IPS-15b (cell line): ENCODE results near the gene FBXL14.

ENCODE experiments used
- H3K27me3 ChIP-seq: one replicate; pipeline ENCODE4 v1.6.1; 2013; ENCODE audit warnings: low read length; ENCODE audit not compliant: control insufficient read depth, insufficient read depth
- H3K36me3 ChIP-seq: one replicate; pipeline ENCODE4 v1.6.1; 2013; ENCODE audit warnings: low read length; ENCODE audit not compliant: control insufficient read depth, insufficient read depth
- H3K4me1 ChIP-seq: one replicate; pipeline ENCODE4 v1.6.1; 2013; ENCODE audit warnings: mild to moderate bottlenecking, low read length; ENCODE audit not compliant: control insufficient read depth, insufficient read depth
- H3K4me3 ChIP-seq: one replicate; pipeline ENCODE4 v1.5.1; 2013; ENCODE audit warnings: low read depth, low read length
- H3K9ac ChIP-seq: one replicate; pipeline ENCODE4 v1.6.1; 2013; ENCODE audit warnings: low read depth, mild to moderate bottlenecking, low read length
- H3K9me3 ChIP-seq: one replicate; pipeline ENCODE4 v1.6.1; 2013; ENCODE audit warnings: mild to moderate bottlenecking, low read length; ENCODE audit not compliant: control insufficient read depth, insufficient read depth

The FBXL14 gene

DNA sequence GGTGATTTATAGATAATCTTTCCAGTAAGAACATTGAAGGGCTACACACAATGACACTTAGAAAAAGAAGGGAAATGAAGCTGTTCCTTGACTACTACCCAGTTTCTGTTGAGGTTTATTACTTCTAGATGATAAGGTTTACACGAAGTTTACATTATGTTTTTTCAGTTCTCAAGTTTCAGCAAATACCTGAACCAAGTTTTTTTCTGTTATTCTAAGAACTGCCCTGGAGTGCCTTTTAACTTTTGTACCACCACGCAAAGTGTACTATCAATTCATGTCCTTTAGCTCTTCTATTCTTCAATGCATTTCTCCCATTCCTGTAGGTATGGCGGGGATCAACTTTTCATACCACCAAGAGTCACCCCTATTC is 5.8 kb downstream of the FBXL14 start:
- Histone ChIP-seq H3K4me3 (no peak overlapping the region), H3K4me1 (peaks cover 42% of the 10 kb centered on the region), H3K9ac (no peak overlapping the region), H3K27me3 (peaks cover 71% of the 10 kb centered on the region), H3K9me3 (no peaks in the 10 kb centered on the region), H3K36me3 (no peaks in the 10 kb centered on the region)

DNA sequence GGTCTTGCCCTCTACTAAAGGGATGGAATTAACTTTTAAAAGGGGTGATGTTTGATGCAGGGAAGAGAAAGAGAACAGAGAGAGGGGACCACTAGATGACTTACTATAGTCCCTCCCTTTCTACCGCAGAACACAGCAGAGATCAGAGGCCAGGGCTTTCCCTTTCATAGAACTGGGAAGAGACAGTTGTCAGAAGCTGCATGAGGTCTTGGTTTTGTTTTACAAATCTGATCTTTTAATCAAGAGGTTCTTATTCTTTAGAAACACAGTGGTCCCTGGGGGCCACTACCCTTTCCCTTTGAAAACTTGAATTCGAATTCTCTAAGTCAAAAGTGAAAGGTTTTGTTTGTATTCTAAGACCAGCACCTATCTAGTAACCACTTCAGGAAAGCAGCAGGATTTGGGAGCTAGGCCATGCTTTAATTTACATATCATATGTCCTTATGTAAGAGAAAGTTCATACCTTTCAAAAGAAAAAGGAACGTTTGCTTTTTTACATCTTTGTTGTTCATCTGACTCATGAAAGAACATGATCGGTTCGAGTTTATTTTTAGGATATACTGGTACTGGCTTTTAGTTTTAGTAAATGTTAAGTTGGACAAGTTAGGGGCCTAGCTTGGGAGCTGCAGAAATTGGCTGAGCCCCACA is 6.3 kb downstream of the FBXL14 start:
- Histone ChIP-seq H3K4me3 (no peak overlapping the region), H3K4me1 (peaks cover 42% of the 10 kb centered on the region), H3K36me3 (no peaks in the 10 kb centered on the region), H3K27me3 (peaks cover 66% of the 10 kb centered on the region), H3K9ac (no peak overlapping the region), H3K9me3 (no peaks in the 10 kb centered on the region)

DNA sequence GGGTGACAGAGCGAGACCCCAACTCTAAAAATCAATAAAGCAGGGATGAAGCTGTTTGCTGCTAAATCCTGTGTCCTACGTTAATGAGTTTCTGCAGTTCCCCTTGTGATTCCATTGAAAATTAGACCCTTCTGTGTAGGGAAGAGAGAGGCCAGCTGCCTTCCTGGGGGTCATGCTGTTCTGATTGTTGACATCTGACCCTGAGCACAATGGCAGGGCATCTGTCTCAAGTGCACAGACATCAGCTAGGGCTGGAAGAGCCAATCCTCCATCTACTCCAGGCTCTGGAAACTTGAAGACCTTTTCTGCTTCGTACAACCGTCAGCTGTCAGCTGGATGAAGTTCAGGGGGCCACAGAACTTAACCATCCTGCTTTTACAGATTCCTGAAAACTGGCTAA is 10.1 kb downstream of the FBXL14 start:
- no peak overlapping the region for H3K9ac ChIP-seq
- H3K36me3 ChIP-seq: no peaks in the 10 kb centered on the region
- H3K4me3 ChIP-seq: no peak overlapping the region
- H3K4me1 ChIP-seq: peaks cover 14% of the 10 kb centered on the region
- no peaks in the 10 kb centered on the region for H3K9me3 ChIP-seq
- peaks cover 40% of the 10 kb centered on the region for H3K27me3 ChIP-seq

DNA sequence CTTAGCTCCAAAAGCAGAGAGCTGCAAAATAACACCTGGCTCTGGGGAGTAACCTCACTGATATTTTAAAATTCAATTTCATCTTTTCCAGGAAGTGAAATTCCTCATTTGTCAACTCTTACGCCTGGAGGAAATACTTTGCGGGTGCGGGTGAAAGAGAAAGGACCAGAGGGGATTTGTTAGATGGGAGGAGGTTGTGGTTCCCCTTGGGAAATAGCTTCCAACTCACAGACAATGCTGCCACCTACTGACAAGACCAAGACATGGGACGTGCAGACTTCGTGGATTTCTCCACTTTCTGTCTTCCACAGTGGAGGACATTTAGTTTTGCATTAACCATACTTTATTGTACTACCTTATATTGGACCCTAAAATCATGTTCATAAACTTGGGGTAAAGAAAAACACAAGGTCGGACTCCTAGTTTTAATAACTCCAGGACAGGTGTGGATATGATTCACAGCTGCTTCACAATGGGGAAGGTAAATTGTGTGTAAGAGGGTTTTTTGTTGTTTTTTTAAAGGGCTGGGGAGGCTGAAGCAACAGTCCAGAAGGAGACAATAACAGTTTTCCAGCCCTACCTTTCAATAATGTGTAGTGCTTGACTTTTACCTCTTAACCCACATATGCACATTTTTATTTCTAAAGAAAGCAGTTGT is 10.8 kb downstream of the FBXL14 start:
- peaks cover 11% of the 10 kb centered on the region for H3K4me1 ChIP-seq
- no peaks in the 10 kb centered on the region for H3K9me3 ChIP-seq
- H3K9ac ChIP-seq: no peak overlapping the region
- no peak overlapping the region for H3K4me3 ChIP-seq
- peaks cover 34% of the 10 kb centered on the region for H3K27me3 ChIP-seq
- no peaks in the 10 kb centered on the region for H3K36me3 ChIP-seq

DNA sequence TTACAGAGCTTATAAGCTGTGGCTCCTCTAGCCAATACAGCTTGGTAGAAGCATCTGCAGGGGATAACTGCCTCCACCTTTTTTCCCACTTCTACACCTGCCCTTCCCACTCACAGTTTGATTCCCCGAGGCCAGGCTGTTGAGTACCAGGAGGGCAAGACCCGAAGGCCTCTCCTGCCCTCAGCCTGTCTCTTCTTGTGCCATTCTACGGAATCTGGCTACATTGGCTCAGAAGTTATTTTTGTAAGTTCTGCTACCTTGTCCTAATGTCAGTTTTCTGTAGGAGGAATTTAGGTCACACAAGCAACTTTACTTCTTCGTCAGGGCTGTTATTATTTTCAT is 11.7 kb downstream of the FBXL14 start:
- peaks cover 5% of the 10 kb centered on the region for H3K4me1 ChIP-seq
- no peaks in the 10 kb centered on the region for H3K9me3 ChIP-seq
- no peak overlapping the region for H3K9ac ChIP-seq
- H3K4me3 ChIP-seq: no peak overlapping the region
- H3K36me3 ChIP-seq: no peaks in the 10 kb centered on the region
- H3K27me3 ChIP-seq: peaks cover 30% of the 10 kb centered on the region

DNA sequence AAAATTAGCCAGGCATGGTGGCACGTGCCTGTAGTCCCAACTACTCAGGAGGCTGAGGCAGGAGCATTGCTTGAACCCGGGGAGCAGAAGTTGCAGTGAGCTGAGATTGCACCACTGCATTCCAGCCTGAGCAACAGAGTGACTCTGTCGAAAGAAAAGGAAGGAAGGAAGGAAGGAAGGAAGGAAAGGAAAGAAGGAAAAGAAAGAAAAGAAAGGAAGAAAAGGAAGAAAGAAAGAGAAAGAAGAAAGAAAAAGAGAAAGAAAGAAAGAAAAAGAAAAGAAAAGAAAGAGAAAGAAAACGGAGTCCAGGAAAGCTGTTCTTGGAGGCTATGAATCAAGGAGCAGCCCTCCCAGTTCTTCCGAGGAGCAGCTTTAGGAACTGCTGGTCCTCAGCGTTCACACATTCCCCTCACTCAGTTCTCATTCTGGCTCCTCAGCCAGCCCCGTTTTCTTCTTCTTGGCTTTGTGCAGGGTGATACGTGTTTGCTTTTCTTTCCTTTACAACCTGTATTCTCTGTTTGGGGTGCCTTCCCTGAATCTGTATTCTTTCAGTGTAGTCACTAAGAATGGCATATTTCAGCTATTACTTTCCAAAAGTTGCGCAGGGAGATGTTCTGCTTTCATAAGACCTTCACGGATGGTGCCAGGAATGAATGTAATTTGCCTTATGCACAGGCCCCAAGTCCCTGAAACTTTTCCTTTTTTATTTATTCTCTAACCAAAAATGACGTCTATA is 12.2 kb downstream of the FBXL14 start:
- Histone ChIP-seq H3K4me1 (no peaks in the 10 kb centered on the region), H3K9ac (no peak overlapping the region), H3K4me3 (no peak overlapping the region), H3K9me3 (no peaks in the 10 kb centered on the region), H3K27me3 (peaks cover 27% of the 10 kb centered on the region), H3K36me3 (no peaks in the 10 kb centered on the region)

DNA sequence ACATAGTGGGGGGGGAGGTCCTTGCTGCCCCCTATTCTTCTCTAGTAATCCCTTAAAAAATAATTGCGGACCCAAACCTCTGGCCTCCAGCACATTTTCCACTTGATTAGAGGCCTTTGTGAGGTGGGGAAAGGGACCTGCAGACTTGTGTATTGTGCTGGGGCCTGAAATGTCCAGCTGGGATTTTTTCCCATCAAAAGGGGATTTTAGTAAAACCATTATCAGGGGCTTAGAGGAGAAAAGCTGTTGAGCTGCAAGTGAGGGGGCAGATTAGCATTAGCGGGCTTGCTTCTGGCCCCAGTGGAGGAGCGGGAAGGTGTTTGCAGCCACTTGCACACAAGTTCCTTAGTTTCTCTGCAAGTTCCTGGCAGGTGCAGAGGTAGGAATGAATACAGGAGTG is 13.9 kb downstream of the FBXL14 start:
- no peaks in the 10 kb centered on the region for H3K4me1 ChIP-seq
- no peak overlapping the region for H3K4me3 ChIP-seq
- H3K9me3 ChIP-seq: no peaks in the 10 kb centered on the region
- no peak overlapping the region for H3K9ac ChIP-seq
- H3K27me3 ChIP-seq: peaks cover 14% of the 10 kb centered on the region
- no peaks in the 10 kb centered on the region for H3K36me3 ChIP-seq

DNA sequence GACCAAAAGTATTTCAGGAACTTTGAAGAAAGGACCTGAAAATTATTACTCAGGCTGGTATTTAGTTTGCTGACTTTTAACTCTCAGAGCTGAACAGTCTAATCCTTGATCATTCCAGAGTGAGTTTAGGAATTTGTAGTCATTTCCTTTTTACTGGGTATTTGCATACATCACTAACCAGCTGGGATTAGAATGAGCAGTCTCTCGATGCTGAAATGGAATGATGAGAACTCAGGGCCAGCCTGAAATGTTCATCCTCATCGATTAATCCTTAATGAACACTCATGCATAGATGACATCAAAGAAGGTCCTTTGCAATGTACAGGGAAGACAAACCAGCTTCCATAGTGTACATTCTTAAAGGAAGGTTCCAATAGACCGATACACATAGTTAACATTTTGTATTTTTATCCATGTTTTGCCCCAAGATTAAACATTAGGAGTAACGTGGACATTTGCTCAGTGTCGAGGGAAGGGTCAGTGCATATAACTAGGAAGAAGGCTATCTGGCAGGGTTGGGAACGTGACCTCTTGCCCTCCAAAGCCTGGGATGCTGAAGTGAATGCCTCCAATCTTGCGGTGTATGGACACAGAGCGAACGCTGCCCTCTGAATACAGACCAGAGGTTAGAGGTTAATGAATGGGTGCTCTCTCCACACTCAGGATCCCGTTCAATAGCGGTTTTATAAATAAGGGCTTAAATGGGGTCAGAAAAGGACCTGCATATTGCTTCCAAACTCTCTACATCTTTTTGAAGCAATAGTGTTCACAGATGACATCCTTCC is 14.5 kb downstream of the FBXL14 start:
- Histone ChIP-seq H3K4me3 (no peak overlapping the region), H3K4me1 (no peaks in the 10 kb centered on the region), H3K27me3 (peaks cover 12% of the 10 kb centered on the region), H3K36me3 (no peaks in the 10 kb centered on the region), H3K9me3 (no peaks in the 10 kb centered on the region), H3K9ac (no peak overlapping the region)

DNA sequence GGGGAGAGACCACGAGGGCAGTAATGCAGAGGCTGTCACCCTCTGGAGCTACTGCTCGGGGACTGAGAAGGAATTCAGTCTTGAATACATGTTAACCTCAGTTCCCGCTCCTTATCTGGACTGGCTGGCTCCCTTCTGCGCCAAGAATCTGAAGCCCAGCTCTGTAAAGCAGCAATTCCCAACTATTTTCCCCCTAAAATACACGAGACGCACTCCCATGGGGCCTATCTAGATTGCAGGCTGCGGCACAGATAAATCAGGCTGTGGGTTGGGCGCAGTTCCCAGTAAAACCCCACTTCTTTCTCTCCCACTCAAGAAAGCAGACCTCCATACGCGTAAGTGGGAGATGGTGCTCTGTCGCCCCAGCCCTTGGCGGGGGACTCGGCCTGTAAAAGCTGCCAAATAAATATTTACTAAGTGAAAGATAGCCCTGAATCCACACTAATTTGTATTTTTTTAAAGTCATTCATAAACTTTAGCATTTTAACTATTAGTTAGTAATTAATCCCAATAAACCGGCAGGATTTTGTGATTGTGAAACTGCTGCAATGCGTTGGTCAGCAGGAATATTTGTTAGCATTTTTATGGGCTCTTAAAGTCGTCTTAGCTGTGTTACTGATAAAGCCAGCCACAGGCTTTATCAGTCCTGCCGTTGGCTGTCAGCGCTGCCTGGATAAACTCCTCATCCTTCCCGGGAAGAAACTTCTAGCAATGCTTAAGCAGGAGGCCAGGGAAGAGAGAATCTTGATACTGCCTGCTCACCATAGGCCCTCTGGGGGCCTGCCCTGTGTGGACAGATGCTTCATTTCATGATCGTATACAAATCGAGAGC is 17.8 kb downstream of the FBXL14 start:
- no peaks in the 10 kb centered on the region for H3K27me3 ChIP-seq

DNA sequence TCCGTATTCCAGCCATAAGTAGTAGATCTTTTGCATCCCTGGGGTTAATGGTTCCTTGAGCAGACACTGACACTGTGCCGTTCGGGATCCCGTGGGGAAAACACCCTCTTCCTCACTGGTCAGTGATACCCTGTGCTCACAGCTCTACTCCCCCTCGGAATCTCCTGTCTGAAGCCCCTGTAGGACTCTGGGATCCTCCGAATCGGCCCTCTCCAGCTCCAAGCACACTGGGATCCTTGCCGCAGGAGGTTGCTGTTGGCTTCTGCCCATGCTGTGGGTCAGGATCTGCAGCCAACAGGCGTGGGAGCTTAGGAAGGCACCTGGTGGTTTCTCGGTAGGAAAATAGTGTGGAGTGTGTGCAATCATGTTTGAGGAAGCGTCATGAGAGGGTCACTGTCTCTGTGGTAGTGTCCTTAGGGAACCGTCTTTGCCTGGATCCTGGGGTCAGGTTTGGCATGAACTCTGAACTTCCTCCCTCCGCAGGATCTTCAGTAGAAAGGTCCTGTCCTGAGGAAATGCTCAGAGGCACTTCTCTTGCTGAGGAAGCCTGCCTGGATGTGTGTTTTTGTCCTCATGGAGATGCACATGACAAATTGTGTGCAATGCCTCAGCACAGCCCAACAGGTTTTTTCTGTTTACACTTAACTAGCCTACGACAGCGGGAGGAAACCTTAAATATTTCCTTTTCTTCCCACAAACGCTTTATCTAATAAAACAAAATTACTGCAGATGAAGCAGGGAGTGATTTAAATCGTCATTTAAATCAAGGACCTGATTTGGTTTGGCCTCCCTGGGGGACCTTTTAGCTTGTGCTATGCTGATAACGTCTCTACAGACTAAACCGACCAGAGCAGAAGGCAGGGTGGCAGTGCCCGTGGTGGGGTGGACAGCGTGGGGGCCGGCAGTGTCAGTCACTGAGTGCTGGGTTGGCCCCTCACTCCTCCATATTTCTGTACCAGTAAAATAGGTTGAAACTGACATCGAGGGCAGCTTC is 18.7 kb downstream of the FBXL14 start:
- H3K4me1 ChIP-seq: no peaks in the 10 kb centered on the region
- H3K27me3 ChIP-seq: no peaks in the 10 kb centered on the region
- no peaks in the 10 kb centered on the region for H3K9me3 ChIP-seq
- no peak overlapping the region for H3K9ac ChIP-seq
- H3K36me3 ChIP-seq: no peaks in the 10 kb centered on the region
- H3K4me3 ChIP-seq: no peak overlapping the region

More for the DNA sequence above, 17.8 kb downstream of the FBXL14 start:
- no peaks in the 10 kb centered on the region for H3K36me3 ChIP-seq
- H3K4me1 ChIP-seq: no peaks in the 10 kb centered on the region
- no peaks in the 10 kb centered on the region for H3K9me3 ChIP-seq
- no peak overlapping the region for H3K9ac ChIP-seq
- no peak overlapping the region for H3K4me3 ChIP-seq
